K562 (cell line): ENCODE measurements around the gene SLC6A6. TPM values are rescaled to one million over a fixed set of nuclear protein-coding genes. Genes with fewer than 3 reads are reported as not detected.
A peak's percentile ranks its signal among the peaks of the same experiment; 100 is the strongest.

Source experiments
- CC2D1A ChIP-seq: fragments of 450-650 bp; IDR thresholded peaks from 2 replicates; pipeline ENCODE4 v1.6.1; 2017; ENCODE audit warnings: mild to moderate bottlenecking
- JUND ChIP-seq, 2 experiments: IDR thresholded peaks; 2 replicates in 1 of 2; 3 replicates in 1 of 2; pipeline ENCODE4 v1.6.1; 2011; ENCODE audit warnings: borderline replicate concordance in 2 of 2, low read depth in 2 of 2, low read length in 2 of 2, improper control_type of control experiment in 1 of 2, missing biosample characterization in 1 of 2, missing genetic modification characterization in 1 of 2, missing genetic modification reagents in 1 of 2
- MAFK ChIP-seq: IDR thresholded peaks from 2 replicates; pipeline ENCODE4 v1.6.1; 2011; ENCODE audit warnings: low read length, improper control_type of control experiment
- POLR3G ChIP-seq: IDR thresholded peaks from 2 replicates; pipeline ENCODE4 v1.6.1; 2011; ENCODE audit not compliant: insufficient read length, insufficient replicate concordance; ENCODE audit errors: extremely low read depth
- RBM22 ChIP-seq: fragments of 200-400 bp; formaldehyde crosslinking; IDR thresholded peaks from 2 replicates; pipeline ENCODE4 v1.6.1; 2018; ENCODE audit warnings: low read length, low read depth; ENCODE audit not compliant: poor library complexity, severe bottlenecking
- RCOR1 ChIP-seq, 2 experiments: IDR thresholded peaks; 2 replicates each; pipeline ENCODE4 v1.6.1; 2012; ENCODE audit warnings: low read depth in 2 of 2, low read length in 2 of 2, borderline replicate concordance in 1 of 2, improper control_type of control experiment in 1 of 2
- REST ChIP-seq, 2 experiments: fragments of 450-650 bp; formaldehyde crosslinking in 1 of 2; IDR thresholded peaks; 2 replicates each; pipeline versions ENCODE4 v1.4.0 to v1.6.1; 2014 to 2020; ENCODE audit warnings: mild to moderate bottlenecking in 2 of 2, borderline replicate concordance in 1 of 2, low read depth in 1 of 2
- TEAD4 ChIP-seq, 2 experiments: sonication (generic) in 1 of 2; formaldehyde crosslinking in 1 of 2; IDR thresholded peaks; 2 replicates each; pipeline versions ENCODE4 v1.6.1 to v1.8.0; 2012 to 2022; ENCODE audit warnings: borderline replicate concordance in 1 of 2, inconsistent platforms in 1 of 2, low read length in 1 of 2, mild to moderate bottlenecking in 1 of 2, missing genetic modification reagents in 1 of 2
- ZKSCAN8 ChIP-seq: fragments of 200-800 bp; sonication (Bioruptor generic); IDR thresholded peaks from 2 replicates; pipeline ENCODE4 v1.6.1; 2016; ENCODE audit warnings: missing genetic modification characterization, missing compliant biosample characterization
- polyA plus RNA-seq, 8 experiments: library from polyadenylated mRNA; depleted of rRNA in 4 of 8; stranded (reverse) in 5 of 8; unstranded in 3 of 8; fragments of >200 nt; fragmentation: Nextera tagmentation in 2 of 8; fragmentation: Illumina TruSeq in 1 of 8; extraction: Ambion mirVana in 2 of 8; extraction: Trizol in 1 of 8; gene quantifications; 2 replicates each; pipeline versions ENCODE4 v1.2.1 to v1.2.3, GENCODE V29; 2011 to 2014; ENCODE audit warnings: inconsistent platforms in 1 of 8, missing spikeins in 1 of 8
- total RNA-seq, 7 experiments: library from RNA; depleted of rRNA in 6 of 7; stranded (reverse); fragments of >200 nt in 6 of 7; fragmentation: Illumina TruSeq in 2 of 7; extraction: Trizol in 2 of 7; gene quantifications; 2 replicates each; pipeline versions ENCODE4 v1.2.1 to v1.2.3, GENCODE V29; 2011 to 2021; ENCODE audit warnings: low replicate concordance in 1 of 7
- TF ChIP-seq, protein P1 (sequence below), 3 experiments: IDR thresholded peaks in 2 of 3; conservative IDR thresholded peaks in 1 of 3; 2 replicates each; pipeline ENCODE4 v1.5.1; 2011 to 2012; ENCODE audit warnings: low read length in 3 of 3, mild to moderate bottlenecking in 3 of 3, control low read depth in 2 of 3, improper control_type of control experiment in 1 of 3, inconsistent platforms in 1 of 3, low read depth in 1 of 3, mixed read lengths in 1 of 3, moderate library complexity in 1 of 3; ENCODE audit not compliant: insufficient read depth in 2 of 3

SLC6A6 gene
- total and polyA plus RNA-seq, 9 of the 15 experiments (the other 6 are each of a cell fraction or from before 2014, with no cell fraction given), result 12.3 to 203 (median 93.2) TPM

- TF ChIP-seq, protein P1, sequence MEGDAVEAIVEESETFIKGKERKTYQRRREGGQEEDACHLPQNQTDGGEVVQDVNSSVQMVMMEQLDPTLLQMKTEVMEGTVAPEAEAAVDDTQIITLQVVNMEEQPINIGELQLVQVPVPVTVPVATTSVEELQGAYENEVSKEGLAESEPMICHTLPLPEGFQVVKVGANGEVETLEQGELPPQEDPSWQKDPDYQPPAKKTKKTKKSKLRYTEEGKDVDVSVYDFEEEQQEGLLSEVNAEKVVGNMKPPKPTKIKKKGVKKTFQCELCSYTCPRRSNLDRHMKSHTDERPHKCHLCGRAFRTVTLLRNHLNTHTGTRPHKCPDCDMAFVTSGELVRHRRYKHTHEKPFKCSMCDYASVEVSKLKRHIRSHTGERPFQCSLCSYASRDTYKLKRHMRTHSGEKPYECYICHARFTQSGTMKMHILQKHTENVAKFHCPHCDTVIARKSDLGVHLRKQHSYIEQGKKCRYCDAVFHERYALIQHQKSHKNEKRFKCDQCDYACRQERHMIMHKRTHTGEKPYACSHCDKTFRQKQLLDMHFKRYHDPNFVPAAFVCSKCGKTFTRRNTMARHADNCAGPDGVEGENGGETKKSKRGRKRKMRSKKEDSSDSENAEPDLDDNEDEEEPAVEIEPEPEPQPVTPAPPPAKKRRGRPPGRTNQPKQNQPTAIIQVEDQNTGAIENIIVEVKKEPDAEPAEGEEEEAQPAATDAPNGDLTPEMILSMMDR (IDR thresholded peaks at IDR 0.05 in 2 of 3, conservative IDR thresholded peaks at IDR 0.05 in 1 of 3; ENCODE audit: insufficient read depth in 2 of 3, low read depth in 1 of 3, low read length in 3 of 3), result peak; percentile 87 to 90 (median 89)
- TF ChIP-seq RCOR1 (IDR thresholded peaks at IDR 0.05; ENCODE audit: borderline replicate concordance in 1 of 2, low read depth in 2 of 2, low read length in 2 of 2) (peak in 1 of 2 experiments; percentile 51; a peak in 1 of 4 replicates), POLR3G (no peak), ZKSCAN8 (CRISPR knock-in tag) (peak; percentile 86), JUND (IDR thresholded peaks at IDR 0.05; ENCODE audit: borderline replicate concordance, low read depth, low read length) (peak; percentile 32; the same call in 1 of the 2 replicates), JUND (tag; IDR thresholded peaks at IDR 0.05; ENCODE audit: borderline replicate concordance, low read depth, low read length) (no peak), CC2D1A (peak; percentile 46; the same call in 1 of the 2 replicates), TEAD4 (IDR thresholded peaks at IDR 0.05; ENCODE audit: low read length) (peak; percentile 13; the same call in 1 of the 2 replicates), TEAD4 (CRISPR knock-in tag; IDR thresholded peaks at IDR 0.05; ENCODE audit: borderline replicate concordance) (no peak), RBM22 (no peak), REST (IDR thresholded peaks at IDR 0.05; ENCODE audit: borderline replicate concordance) (peak; percentile 59; the same call in 1 of the 2 replicates), REST (CRISPR knock-in tag; IDR thresholded peaks at IDR 0.05; ENCODE audit: low read depth) (no peak), MAFK (0 out of 2 replicates have a peak, but pooled peaks have one; percentile 3)
Observed at GRCh38 chr3:14508966-14509795, 106.8 kb downstream of the SLC6A6 start (continued).
